Gastroesophageal sphincter (tissue), 3 donors: Measurements from ENCODE around the gene CHRNA5.

Experiments used
- EP300 ChIP-seq: sonication (generic); formaldehyde crosslinking; IDR thresholded peaks from one replicate; pipeline ENCODE4 v1.6.1; 2017; ENCODE audit warnings: antibody characterized with exemption, mild to moderate bottlenecking
- POLR2A ChIP-seq, 2 donors: fragments of 450-650 bp; IDR thresholded peaks; one replicate each; pipeline ENCODE4 v1.6.1; 2017; ENCODE audit warnings: antibody characterized with exemption in 2 of 2, mild to moderate bottlenecking in 2 of 2, moderate library complexity in 1 of 2
- TF ChIP-seq, protein P1 (sequence below), 4 experiments: fragments of 200-600 bp in 2 of 4; fragments of 450-650 bp in 2 of 4; sonication (generic) in 1 of 4; IDR thresholded peaks; one replicate each; pipeline ENCODE4 v1.5.1; 2017 to 2019; ENCODE audit warnings: antibody characterized with exemption in 4 of 4, mild to moderate bottlenecking in 2 of 4, moderate library complexity in 2 of 4

DNA sequence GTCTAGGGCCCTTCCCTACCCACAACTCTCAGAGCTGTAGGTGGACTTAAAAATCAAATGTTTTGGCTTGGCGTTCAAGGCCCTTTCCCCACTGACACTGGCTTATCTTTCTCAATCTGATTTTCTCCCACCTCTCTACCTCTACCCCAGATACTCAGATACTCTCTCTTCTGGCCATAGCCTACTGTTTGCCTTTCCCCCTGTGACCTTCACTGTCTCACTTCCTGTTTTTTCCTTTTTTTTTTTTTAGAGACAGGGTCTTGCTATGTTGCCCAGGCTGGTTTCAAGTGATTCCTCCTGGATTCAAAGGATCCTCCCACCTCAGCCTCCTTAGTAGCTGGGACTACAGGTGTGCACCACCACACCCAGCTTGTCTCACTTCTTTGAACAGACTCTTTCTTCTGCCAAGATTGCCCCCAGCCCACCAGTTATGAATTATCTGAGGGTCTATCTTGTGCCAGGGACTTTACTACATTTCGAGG, 71.1 kb downstream of the CHRNA5 start:
- TF ChIP-seq, protein P1, sequence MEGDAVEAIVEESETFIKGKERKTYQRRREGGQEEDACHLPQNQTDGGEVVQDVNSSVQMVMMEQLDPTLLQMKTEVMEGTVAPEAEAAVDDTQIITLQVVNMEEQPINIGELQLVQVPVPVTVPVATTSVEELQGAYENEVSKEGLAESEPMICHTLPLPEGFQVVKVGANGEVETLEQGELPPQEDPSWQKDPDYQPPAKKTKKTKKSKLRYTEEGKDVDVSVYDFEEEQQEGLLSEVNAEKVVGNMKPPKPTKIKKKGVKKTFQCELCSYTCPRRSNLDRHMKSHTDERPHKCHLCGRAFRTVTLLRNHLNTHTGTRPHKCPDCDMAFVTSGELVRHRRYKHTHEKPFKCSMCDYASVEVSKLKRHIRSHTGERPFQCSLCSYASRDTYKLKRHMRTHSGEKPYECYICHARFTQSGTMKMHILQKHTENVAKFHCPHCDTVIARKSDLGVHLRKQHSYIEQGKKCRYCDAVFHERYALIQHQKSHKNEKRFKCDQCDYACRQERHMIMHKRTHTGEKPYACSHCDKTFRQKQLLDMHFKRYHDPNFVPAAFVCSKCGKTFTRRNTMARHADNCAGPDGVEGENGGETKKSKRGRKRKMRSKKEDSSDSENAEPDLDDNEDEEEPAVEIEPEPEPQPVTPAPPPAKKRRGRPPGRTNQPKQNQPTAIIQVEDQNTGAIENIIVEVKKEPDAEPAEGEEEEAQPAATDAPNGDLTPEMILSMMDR (IDR thresholded peaks at IDR 0.05), result no peak
- no peak for TF ChIP-seq EP300
- TF ChIP-seq POLR2A (IDR thresholded peaks at IDR 0.05), result no peak
